Testis (tissue), 2 donors: ENCODE results near the gene TBC1D13.

Source experiments
- CTCF ChIP-seq, 3 experiments: fragments of 450-650 bp in 2 of 3; fragments of 200-600 bp in 1 of 3; sonication (generic) in 1 of 3; IDR thresholded peaks; one replicate each; pipeline ENCODE4 v1.5.1; 2016 to 2019; ENCODE audit warnings: antibody characterized with exemption in 3 of 3, mild to moderate bottlenecking in 2 of 3, moderate library complexity in 1 of 3
- POLR2A ChIP-seq: fragments of 450-650 bp; IDR thresholded peaks from one replicate; pipeline ENCODE4 v1.6.1; 2017; ENCODE audit warnings: antibody characterized with exemption, mild to moderate bottlenecking, moderate library complexity

DNA sequence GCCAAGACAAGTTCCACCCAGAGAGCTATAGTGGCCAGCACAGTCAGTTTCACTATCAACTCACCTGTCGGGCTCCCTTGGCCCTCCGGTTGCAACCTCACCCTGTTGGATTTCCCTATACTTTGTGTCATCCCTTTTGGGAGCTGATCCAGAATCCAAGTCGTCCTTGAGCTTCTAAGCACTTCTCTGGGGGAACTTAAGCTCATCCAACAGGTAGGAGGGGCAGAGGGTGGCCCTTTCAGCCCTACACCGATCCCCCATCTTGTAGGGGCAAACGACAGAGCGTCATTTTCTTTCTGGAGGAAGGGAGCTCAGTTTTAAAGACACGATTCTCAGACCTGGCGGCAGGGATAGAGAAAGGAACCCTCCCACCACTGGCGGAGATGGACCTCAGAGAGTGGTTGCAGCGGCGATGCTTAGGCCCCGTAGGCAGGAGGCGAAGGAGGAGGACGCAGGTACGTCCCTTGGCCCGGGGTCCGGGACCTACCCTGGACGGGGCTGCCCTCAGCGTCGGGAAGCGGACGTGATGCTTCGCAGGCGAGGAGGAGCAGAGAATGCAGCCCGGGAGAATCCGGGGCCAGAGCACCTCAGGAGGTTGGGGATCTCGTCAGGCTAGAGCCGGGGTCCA lies 15.8 kb upstream of the TBC1D13 start:
- TF ChIP-seq CTCF (IDR thresholded peaks at IDR 0.05) (no peak), POLR2A (no peak)
